Measurements from ENCODE around the gene ITGB3. TPM values are rescaled to one million over a fixed set of nuclear protein-coding genes. Genes with fewer than 3 reads are reported as not detected.
A peak's percentile ranks its signal among the peaks of the same experiment; 100 is the strongest.

ITGB3 gene
- total RNA-seq, 1 experiment from 2014 or later, result not detected

DNA sequence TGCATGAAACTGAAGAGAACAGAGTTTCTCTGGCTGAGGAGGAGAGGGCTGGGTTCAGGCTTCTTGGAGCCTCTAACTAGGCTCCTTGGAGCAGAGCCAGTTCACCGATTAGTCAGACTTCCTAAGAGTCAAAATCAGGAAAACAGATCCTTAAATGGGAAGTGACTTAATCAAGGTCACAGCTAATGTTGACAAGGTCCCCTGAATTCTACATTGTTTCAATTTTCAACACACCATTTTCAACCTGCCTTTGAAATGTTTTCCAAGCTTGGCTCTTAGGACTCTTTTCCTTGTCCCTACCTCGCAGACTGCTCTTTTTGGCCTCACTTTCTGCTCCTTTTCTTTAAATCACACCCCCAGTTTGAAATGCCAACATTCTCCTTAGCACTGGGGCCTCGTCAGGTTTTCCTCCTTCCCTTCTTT, 28.2 kb upstream of the ITGB3 start:
- TF ChIP-seq CBX3 (IDR thresholded peaks at IDR 0.05; ENCODE audit: low read depth) (no peak), SRF (IDR thresholded peaks at IDR 0.05; ENCODE audit: low read depth) (peak; percentile 80)
- peaks cover 14 to 28% of the 10 kb centered on the region in 2 experiments for H3K4me1 ChIP-seq (ENCODE audit: control insufficient read depth in 1 of 2, insufficient read depth in 2 of 2, low read length in 2 of 2)
- H3K4me2 ChIP-seq (ENCODE audit: low read length), result peak overlapping the region; percentile 44
- peaks cover 0 to 5% of the 10 kb centered on the region in 2 experiments; a peak in 1 of 4 replicates for H3K9me3 ChIP-seq (ENCODE audit: control insufficient read depth in 1 of 2, insufficient read depth in 1 of 2, low read depth in 1 of 2, low read length in 2 of 2)
- H4K20me1 ChIP-seq (ENCODE audit: insufficient read depth), result no peaks in the 10 kb centered on the region
- H2AFZ ChIP-seq (ENCODE audit: low read depth, low read length, poor library complexity, severe bottlenecking), result peak overlapping the region; percentile 69
- no TSS peak for BruUV-seq (replicated peaks)
- ATAC-seq (no peak), DNase-seq (ENCODE audit: low read depth, low spot score) (peak; percentile 58)
- no peaks in the 10 kb centered on the region for H3K36me3 ChIP-seq (ENCODE audit: control insufficient read depth in 1 of 2, insufficient read depth in 2 of 2, low read length in 2 of 2)
- H3K9ac ChIP-seq (ENCODE audit: low read length), result no peak overlapping the region
- ChIA-PET POLR2A (no interaction called here), RAD21 (ENCODE audit: low non-redundant PET in 1 of 2, low total read pairs in 2 of 2, uncharacterized antibody in 2 of 2, unreplicated experiment in 2 of 2) (no interaction called here), CTCF (interaction anchor here (1.5 kb wide), 1 partner anchor 90 kb away, joined by 5 read pairs; no protein-coding TSS in a partner anchor)
- H3K4me3 ChIP-seq (replicated peaks in 1 of 2; ENCODE audit: low read depth in 1 of 2, low read length in 2 of 2), result peak overlapping the region in 1 of 2 experiments; percentile 6; a peak in 1 of 4 replicates
- H3K27ac ChIP-seq (ENCODE audit: low read depth, low read length), result no peak overlapping the region
- H3K27me3 ChIP-seq (ENCODE audit: insufficient read depth, low read length), result no peaks in the 10 kb centered on the region
- intact Hi-C loops (cut with micrococcal nuclease), result loop anchor here (1.0 kb wide), 1 partner anchor 90 kb away; no protein-coding TSS in a partner anchor
- H3K9me2 ChIP-seq (ENCODE audit: insufficient read depth), result no peaks in the 10 kb centered on the region
- no peaks in the 10 kb centered on the region for H3K79me2 ChIP-seq (ENCODE audit: insufficient read depth, low read length)

GRCh38 chr17:47225911-47226688, 27.5 kb upstream of the ITGB3 start:
- RAD21 ChIA-PET (ENCODE audit: low non-redundant PET in 1 of 2, low total read pairs in 2 of 2, uncharacterized antibody in 2 of 2, unreplicated experiment in 2 of 2), result no interaction called here
- no peak for DNase-seq (ENCODE audit: low read depth, low spot score)
- intact Hi-C loops (cut with micrococcal nuclease), result loop anchor here (1.0 kb wide), 1 partner anchor 89 kb away; no protein-coding TSS in a partner anchor
- H3K27me3 ChIP-seq (ENCODE audit: insufficient read depth, low read length), result no peaks in the 10 kb centered on the region
- H4K20me1 ChIP-seq (ENCODE audit: insufficient read depth), result no peaks in the 10 kb centered on the region
- no peak overlapping the region for H3K4me3 ChIP-seq (replicated peaks in 1 of 2; ENCODE audit: low read depth in 1 of 2, low read length in 2 of 2)
- TF ChIP-seq ZFX (IDR thresholded peaks at IDR 0.05) (no peak), ZNF274 (IDR thresholded peaks at IDR 0.05; ENCODE audit: low read depth, low read length) (no peak), MAX (IDR thresholded peaks at IDR 0.05) (no peak), EZH2phosphoT487 (IDR thresholded peaks at IDR 0.05; ENCODE audit: borderline replicate concordance) (no peak), CBX3 (IDR thresholded peaks at IDR 0.05; ENCODE audit: low read depth) (no peak; the same call in 1 of the 2 replicates)
- no peak overlapping the region for H3K9ac ChIP-seq (ENCODE audit: low read length)
- peaks cover 0 to 5% of the 10 kb centered on the region in 2 experiments; a peak in 1 of 4 replicates for H3K9me3 ChIP-seq (ENCODE audit: control insufficient read depth in 1 of 2, insufficient read depth in 1 of 2, low read depth in 1 of 2, low read length in 2 of 2)
- BruUV-seq (replicated peaks), result no TSS peak
- no peaks in the 10 kb centered on the region for H3K9me2 ChIP-seq (ENCODE audit: insufficient read depth)
- H2AFZ ChIP-seq (ENCODE audit: low read depth, low read length, poor library complexity, severe bottlenecking), result peak overlapping the region; percentile 69
- CTCF ChIA-PET, result interaction anchor here (1.5 kb wide), 1 partner anchor 89 kb away, joined by 5 read pairs; no protein-coding TSS in a partner anchor
- ATAC-seq, result no peak
- H3K4me2 ChIP-seq (ENCODE audit: low read length), result peak overlapping the region; percentile 44
- H3K27ac ChIP-seq (ENCODE audit: low read depth, low read length), result no peak overlapping the region
- H3K79me2 ChIP-seq (ENCODE audit: insufficient read depth, low read length), result no peaks in the 10 kb centered on the region
- peaks cover 14 to 28% of the 10 kb centered on the region in 2 experiments for H3K4me1 ChIP-seq (ENCODE audit: control insufficient read depth in 1 of 2, insufficient read depth in 2 of 2, low read length in 2 of 2)
- POLR2A ChIA-PET, result no interaction called here
- no peaks in the 10 kb centered on the region for H3K36me3 ChIP-seq (ENCODE audit: control insufficient read depth in 1 of 2, insufficient read depth in 2 of 2, low read length in 2 of 2)

Measured in HCT116 (cell line).